NCI-H2107 treated with DMSO at 0.1 percent for 48 hours (cell line): ENCODE measurements around the gene WDR7.
"Not testable (repeated sequence)": the region's sequence is repeated elsewhere in the genome, so short reads cannot be mapped to it uniquely, and the experiment has no call there.

Experiments
- DNase-seq: peaks from one replicate; lab custom pipeline; 2025; ENCODE audit not compliant: unreplicated experiment; lab: John Stamatoyannopoulos, UW

WDR7 gene

GRCh38 chr18:56652802-56653201, 1.6 kb downstream of the WDR7 start:
- DNase-seq = no peak

- DNase-seq = not testable (repeated sequence)
These were observed 3.1 kb downstream of the WDR7 start for GRCh38 chr18:56654280-56654679.

DNA sequence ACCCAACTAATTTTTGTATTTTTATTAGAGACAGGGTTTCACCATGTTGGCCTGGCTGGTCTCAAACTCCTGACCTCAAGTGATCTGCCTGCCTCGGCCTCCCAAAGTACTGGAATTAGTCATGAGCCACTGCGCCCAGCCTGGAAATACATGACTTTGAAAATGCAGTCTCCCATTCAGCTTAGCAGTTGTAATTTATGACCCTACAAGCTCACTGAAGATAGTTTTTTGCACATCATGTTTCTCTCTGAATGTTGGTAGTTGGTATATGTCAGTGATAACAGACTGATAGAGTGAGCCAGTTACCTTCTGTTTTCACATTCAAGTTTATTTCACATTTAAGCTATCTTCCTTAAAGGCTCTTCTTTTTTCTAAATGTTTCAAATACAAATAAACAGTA, 7.1 kb downstream of the WDR7 start:
- DNase-seq = no peak

- no peak for DNase-seq
These were observed 8.0 kb downstream of the WDR7 start for GRCh38 chr18:56659111-56659510.

DNA sequence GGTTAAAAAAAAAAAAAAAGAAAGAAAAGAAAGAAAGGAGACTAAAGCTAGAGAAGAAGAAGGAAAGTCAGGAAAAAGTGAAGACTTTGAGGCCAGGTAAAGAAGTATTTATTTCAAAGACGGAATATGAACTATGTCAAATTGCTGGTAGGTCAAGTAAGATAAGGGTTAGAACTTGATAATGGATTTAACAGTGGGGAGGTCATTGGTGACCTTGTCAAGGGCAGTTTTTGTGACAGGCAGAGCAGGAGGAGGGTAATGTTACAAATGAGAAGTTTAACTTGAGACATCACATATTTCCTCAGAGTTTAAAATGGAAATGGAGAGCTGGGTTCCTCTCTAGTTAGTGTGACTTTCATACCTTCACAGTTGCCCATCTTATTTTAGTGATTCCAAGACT, 9.5 kb downstream of the WDR7 start:
- no peak for DNase-seq

- DNase-seq = no peak
These were observed 10.4 kb downstream of the WDR7 start for GRCh38 chr18:56661360-56662062.

- DNase-seq = peak; percentile 26
These were observed 10.9 kb downstream of the WDR7 start for GRCh38 chr18:56662063-56662408.

GRCh38 chr18:56662502-56662901, 11.3 kb downstream of the WDR7 start:
- DNase-seq = peak; percentile 74

- no peak for DNase-seq
These were observed 11.7 kb downstream of the WDR7 start for GRCh38 chr18:56662902-56663301.

DNA sequence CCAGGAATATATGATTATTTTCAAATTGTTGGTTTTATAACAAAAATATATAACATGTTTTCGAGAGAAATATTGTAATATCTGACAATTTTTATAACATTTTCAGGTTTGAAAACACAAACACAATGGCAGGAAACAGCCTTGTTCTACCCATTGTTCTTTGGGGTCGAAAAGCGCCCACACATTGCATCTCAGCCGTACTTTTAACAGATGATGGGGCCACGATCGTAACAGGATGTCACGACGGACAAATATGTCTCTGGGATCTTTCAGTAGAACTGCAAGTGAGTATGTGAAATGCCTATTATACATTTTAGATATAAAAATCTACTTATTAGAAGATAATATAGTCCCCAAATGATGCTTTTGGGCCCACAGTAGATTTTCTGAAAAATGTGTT, 21.2 kb downstream of the WDR7 start:
- DNase-seq = no peak

DNA sequence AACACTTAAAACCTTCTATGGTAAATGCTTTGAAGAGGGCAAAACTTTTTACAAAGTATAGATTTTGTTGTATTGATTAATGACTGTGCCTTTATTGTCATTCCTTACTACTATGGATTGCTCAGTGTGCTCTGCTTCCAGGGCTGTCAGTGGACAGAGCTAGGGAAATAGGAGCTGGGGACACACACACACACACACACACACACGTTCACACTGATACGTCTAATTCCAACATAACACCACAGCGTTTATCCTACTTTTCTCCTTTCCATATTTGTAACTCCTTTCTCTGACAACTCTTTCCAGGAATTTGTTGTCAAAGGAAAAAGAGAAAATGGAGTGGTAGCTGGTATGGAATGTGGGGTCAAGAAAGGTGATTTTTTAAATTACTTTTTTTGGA, 21.8 kb downstream of the WDR7 start:
- DNase-seq = no peak

GRCh38 chr18:56676639-56677038, 25.5 kb downstream of the WDR7 start:
- no peak for DNase-seq

DNA sequence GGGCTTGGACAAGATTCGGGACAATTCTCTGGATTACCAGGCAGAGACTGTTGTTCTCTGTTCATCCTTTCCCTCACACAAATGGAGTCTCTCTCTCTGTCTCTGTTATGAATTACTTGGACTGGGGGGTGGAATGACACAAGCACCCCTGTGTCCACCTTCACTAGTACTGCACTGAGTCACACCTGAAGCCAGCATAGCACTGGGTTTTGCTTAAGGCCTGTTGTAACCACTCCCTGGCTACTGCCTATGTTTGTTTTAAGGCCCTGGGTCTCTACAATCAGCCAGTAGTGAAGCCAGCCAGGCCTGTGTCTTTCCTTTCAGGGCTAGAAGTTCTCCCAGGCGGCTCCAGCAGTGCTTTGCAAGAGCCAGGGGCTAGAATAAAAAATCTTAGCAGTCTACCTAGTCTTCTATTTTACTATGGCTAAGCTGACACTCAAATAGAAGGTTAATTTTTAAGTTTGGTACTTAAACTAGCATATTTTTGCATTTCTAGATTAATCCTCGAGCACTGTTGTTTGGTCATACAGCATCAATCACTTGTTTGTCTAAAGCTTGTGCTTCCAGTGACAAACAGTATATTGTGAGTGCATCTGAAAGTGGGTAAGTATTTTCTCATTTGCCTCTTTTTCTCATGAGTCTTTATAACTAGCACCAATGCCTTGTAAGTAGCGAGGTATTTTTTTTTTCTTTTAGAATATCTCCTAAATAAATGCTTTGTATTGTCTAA, 27.8 kb downstream of the WDR7 start:
- no peak for DNase-seq

- DNase-seq = no peak
These were observed 33.1 kb downstream of the WDR7 start for GRCh38 chr18:56684277-56684676.

GRCh38 chr18:56691530-56691929, 40.4 kb downstream of the WDR7 start:
- DNase-seq = no peak

DNA sequence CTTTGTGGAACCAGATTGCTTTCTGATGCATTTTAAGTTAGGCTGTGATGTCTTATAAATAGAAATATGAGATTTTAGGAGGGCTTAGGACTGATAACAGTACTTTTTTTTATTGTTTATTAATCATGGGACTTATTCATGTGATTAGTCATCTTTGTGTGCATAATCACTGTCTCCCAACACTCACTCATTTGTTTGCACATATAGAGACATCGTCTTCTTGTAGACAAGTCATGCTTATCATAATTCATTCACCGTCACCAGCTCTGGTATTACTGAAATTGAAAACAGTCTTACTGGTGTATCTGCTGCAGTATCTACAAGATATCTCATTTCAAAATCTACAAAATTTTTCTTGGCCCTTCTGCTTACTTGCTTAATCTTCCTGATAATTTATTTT, 45.8 kb downstream of the WDR7 start:
- DNase-seq = no peak

DNA sequence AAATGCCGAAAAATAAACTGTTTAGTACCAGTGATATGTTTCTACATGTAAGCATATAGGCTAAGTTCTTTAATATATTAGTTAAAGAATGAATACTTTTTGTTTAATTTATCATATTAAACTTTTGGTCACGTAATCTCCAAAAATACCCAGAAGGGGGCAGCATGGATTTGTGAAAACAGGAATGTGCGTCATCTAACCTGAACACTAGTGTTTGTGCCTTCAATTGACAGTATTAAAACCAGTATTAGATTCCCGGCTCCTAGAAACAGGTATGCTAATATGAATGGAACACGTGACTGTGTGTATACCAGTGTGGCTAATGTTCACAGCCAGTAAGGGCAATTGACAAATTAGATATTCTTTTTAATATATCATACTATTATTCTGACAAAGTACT, 51.8 kb downstream of the WDR7 start:
- DNase-seq = peak; percentile 76

- no peak for DNase-seq
These were observed 58.3 kb downstream of the WDR7 start for GRCh38 chr18:56709463-56709862.

DNA sequence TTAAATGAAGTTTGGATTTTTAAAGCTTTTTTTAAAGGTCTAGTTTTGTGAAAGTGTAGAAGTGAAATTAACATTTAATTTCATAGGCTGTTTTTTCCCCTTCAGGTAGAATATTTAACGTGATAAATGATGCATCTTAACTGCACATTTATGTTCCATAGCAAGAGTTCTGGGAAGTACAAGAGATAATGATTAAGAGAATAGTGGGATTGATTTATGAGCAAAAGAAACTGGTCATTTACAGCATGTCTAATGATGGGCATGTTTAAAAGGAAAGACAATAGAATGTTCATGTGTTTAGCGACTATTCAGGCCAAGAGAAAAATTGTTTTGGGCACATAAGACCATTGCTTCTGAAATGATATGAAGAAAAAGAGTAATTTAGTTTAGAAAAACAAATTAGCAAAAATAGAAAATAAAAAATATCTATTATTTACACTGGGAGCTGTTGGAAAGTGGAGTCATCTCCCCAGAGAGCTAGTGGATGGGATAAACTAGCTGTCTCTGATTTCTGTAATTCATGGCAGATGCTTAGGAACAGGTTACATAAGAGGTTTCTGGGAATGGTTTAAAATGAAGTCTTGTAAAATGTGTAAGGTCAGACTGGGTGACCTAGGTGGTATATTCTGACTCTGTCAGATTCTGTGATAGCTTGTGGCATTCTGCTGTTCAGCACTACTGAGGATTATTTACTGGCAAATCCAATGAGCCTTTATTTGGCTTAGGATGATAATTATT, 60.7 kb downstream of the WDR7 start:
- DNase-seq = no peak

DNA sequence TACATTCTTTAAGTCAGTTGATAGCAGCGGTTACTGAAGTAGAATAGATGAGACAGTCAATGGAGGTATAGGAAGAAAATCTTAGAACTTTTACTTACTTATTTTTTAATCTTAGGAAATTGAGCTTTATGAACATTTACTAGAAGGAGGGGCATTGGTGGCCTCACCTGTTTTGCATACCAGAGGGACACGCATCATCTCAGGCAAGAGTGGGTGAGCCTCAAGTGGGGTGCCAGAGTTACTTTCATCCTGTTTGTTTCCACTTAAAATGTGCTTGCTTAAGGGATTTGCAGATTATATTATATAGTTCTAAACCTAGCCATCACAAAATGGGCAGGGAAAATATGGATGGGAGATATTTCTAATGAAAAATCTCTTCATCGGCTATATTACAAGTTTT, 61.6 kb downstream of the WDR7 start:
- DNase-seq = no peak

DNA sequence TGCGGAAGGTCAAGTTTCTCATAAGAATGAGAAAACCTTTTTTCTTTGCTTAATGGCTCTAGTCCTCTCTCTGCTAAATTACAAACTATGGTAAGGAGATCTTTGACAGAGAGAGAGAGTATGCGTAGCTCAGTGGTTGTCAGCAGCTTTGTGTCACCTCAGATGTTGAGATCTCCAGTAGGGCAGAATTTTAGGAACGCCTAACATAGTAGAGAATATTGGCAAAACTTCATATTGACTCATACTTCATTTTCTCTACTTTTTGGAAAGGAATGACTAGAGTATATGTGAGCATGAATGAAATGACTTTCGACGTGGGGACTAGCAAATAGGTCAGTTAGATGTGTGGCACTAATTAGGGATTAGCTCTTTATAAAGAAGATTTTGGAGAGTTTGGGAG, 64.0 kb downstream of the WDR7 start:
- no peak for DNase-seq

DNA sequence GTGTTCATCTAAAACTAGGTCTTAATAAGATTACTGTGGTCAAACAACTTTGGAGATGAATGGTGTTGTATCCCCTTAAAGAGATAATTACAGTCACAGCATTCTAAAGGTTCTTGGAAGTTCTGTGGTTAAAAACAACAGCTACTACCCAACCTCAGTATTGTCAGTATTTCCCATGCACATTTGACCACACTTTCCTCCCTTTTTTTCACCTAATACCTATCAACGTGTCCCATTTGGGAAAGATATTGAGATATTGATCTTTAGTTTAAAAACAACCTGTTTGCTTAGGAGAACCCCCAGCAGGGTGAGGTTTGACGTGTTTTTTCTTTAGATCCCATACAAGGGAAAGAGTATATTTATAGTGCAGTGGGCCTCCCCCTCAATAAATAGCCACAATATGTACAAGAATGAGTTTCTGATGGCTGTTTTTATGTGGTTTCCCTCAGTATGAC, 65.6 kb downstream of the WDR7 start:
- DNase-seq = no peak
